Activated T-cell treated with anti-CD3 and anti-CD28 coated beads for 4 hours (primary cell): ENCODE results near the gene ABCB7.
"Not testable (repeated sequence)": the region's sequence is repeated elsewhere in the genome, so short reads cannot be mapped to it uniquely, and the experiment has no call there.

ENCODE experiments used
- DNase-seq: peaks from one replicate; pipeline ENCODE4 v3.0.0-alpha.2; 2020

The ABCB7 gene

DNA sequence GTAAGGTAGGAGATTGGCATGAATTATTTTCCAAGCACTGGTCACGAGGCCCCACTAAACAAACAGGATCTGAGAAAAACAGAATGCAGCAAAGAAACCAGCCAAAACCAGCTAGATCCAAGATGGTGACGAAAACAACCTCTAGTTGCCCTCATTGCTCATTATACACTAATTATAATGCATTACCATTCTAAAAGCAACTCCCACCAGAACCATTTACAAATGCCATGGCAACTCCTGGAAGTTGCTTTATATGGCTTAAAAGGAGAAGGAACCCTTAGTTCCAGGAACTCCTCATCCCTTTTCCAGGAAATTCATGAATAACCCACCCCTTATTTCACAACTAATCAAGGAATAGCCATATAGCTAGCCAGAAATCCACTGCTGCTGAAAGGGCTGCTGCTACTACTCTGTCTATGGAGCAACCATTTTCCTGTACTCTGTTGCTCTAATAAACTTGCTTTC, 69.3 kb downstream of the ABCB7 start:
- DNase-seq, result no peak

DNA sequence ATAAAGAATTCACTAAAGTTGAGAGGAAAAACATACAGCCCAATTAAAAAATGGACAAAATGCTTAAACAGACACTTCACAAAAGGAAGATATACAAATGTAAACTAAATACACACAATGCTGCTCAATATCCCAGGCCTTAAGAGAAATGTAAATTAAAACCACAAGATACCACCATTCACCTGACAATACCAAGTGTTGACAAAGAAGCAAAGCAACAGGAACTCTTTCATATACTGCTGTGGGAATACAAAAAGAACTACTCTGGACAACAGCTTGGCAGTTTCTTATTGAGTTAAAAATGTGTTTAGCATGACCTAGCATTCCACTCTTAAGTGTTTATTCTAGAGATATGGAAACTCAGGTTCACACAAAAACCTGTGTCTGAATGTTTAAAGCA, 71.3 kb downstream of the ABCB7 start:
- DNase-seq, result no peak

DNA sequence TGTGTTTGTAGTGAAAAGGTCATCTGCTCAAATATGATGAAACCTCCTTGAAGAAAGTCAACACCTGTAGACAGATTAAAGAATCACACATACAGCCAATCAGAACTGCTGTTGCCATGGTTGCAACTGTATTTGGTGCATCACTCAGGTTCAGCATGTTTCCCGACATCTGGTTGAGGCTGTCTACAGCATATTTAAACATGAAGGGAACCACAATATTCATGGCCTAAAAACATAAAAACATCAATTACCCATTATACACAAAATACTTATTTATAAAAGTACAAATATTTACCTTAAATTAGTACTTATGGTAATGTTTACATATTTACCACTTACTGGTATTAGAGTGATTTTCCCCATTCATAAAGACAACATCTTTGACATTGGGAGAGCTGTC, 79.7 kb downstream of the ABCB7 start:
- DNase-seq, result no peak

DNA sequence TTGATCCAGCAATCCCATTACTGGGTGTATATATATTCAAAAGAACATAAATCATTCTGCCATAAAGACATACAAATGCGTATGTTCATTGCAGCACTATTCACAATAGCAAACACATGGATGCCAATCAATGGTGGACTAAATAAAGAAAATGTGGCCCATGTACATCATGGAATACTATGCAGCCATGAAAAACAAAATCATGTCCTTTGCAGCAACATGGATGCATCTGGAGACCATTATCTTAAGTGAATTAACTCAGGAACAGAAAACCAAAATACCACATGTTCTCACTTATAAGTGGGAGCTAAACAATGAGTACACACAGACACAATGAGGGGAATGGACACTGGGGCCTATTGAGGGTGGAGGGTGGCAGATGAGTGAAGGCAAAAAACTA, 81.6 kb downstream of the ABCB7 start:
- no peak for DNase-seq

DNA sequence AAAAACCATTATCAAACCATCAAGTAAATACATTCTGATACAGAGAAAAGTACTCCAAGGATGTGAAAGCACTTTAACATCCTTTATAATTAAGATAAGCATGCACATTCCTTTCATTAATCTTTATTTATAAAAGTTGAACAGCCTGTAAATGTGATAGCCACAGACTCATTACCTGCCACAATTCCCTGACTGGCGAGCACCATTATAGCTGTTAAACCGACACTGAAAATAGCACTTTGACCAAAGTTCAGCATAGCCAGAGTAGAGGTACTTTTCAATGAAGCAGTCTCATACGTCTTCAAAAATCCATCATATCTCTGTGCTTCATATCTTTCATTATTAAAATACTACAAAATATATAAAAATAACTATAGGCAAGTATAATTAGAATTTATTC, 84.7 kb downstream of the ABCB7 start:
- no peak for DNase-seq

DNA sequence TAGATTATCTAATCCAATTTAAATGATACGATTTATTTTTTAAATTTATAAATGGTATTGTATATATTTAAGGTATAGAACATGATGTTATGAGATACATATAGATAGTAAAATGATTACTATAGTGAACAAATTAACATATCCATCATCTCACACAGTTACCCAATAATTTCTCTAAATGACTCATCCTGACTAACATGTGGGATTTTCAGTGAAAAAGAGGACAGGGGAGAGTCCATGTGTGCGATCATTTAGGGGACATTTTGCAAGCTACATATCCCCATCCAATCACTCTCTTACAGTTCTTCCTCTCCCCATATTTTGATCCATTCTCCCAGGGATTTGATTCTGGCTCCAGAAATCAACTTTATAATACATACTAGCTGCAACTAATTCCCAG, 88.2 kb downstream of the ABCB7 start:
- DNase-seq, result no peak

DNA sequence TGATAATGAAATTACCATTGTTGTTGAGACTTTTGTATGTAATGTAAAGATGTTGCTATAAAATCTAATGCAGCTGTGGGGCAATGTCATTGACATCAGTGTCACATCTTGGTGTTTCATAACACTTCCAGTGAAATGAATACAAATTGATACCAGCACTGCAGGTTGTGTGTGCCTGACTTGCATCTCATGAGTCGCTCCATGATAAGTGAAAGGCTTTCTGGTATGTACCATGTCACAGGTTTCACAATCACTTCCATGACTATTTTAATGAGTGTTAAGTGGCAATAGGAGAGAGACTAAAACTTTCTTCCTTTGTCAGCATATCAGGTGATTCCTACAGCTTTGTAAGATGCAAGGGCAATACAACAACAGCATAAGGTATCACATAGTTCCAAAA, 94.4 kb downstream of the ABCB7 start:
- no peak for DNase-seq

DNA sequence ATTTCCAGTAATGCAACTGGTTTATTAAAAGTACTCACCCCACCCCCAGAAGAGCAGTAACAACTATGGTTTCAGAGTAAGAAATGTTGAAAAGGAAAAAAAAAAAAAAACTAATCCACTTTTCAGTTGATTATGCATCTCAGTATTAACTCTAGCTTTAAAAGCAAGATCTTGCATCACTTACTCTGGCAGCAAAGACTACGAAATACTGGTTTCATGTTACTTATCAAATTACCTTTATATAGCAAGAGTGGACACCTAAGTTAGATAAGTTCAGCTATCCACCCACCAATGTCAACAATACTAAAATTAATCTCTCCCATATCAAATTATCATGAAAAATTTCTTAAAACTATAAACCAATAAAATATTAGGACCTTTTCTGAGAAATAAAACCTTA, 105.0 kb downstream of the ABCB7 start:
- no peak for DNase-seq

DNA sequence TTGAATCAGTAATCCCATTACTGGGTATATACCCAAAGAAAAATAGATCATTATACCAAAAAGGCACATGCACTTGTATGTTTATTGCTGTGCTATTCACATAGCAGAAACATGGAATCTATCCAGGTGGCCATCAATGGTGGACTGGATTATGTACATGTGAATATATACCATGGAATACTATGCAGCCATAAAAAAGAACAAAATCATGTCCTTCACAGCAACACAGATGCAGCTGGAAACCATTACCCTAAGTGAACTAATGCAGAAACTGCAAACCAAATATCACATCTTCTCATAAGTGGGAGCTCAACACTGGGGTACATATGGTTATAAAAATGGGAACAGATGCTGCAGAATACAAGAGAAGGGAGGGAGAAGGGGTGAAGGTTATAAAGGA, 110.7 kb downstream of the ABCB7 start:
- no peak for DNase-seq

DNA sequence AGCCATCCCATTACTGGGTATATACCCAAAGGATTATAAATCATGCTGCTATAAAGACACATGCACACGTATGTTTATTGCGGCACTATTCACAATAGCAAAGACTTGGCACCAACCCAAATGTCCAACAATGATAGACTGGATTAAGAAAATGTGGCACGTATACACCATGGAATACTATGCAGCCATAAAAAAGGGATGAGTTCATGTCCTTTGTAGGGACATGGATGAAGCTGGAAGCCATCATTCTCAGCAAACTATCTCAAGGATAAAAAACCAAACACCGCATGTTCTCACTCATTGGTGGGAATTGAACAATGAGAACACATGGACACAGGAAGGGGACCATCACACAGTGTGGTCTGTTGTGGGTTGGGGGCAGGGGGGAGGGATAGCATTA, 111.9 kb downstream of the ABCB7 start:
- DNase-seq, result not testable (repeated sequence)

DNA sequence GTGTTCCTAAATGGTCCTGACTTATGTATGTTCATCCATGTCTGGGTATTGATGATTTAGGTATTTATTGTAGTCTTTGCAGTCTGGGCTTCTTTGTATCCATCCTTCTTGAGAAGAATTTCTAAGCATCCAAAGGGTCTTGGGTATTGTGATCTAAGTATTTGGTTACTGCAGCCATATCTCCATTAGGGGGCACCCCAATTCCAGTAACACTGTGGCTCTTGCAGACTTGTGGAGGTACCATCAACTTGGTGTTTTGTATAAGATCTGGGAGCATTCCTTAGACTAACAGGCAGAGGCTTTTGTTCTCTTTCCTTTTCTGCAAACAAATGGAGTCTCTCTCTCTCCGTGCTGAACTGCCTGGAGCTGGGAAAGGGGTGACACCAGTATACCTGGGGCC, 117.2 kb downstream of the ABCB7 start:
- no peak for DNase-seq
